NB4 (cell line): ENCODE measurements around the gene R3HDM1.

Source experiments
- MYC ChIP-seq: IDR thresholded peaks from 2 replicates; pipeline ENCODE4 v1.6.1; 2011; ENCODE audit warnings: low read depth, low read length
- POLR2A ChIP-seq: IDR thresholded peaks from 2 replicates; pipeline ENCODE4 v1.6.1; 2011; ENCODE audit warnings: mild to moderate bottlenecking; ENCODE audit not compliant: insufficient read length; ENCODE audit errors: extremely low read depth
- TF ChIP-seq, protein P1 (sequence below): IDR thresholded peaks from one replicate; pipeline ENCODE4 v1.5.1; 2012; ENCODE audit warnings: low read depth, low read length

- TF ChIP-seq POLR2A (no peak), MYC (no peak)
- TF ChIP-seq, protein P1, sequence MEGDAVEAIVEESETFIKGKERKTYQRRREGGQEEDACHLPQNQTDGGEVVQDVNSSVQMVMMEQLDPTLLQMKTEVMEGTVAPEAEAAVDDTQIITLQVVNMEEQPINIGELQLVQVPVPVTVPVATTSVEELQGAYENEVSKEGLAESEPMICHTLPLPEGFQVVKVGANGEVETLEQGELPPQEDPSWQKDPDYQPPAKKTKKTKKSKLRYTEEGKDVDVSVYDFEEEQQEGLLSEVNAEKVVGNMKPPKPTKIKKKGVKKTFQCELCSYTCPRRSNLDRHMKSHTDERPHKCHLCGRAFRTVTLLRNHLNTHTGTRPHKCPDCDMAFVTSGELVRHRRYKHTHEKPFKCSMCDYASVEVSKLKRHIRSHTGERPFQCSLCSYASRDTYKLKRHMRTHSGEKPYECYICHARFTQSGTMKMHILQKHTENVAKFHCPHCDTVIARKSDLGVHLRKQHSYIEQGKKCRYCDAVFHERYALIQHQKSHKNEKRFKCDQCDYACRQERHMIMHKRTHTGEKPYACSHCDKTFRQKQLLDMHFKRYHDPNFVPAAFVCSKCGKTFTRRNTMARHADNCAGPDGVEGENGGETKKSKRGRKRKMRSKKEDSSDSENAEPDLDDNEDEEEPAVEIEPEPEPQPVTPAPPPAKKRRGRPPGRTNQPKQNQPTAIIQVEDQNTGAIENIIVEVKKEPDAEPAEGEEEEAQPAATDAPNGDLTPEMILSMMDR, result no peak
These were observed 32.5 kb downstream of the R3HDM1 start for GRCh38 chr2:135563793-135564192.
